Activated T-helper 17 cell treated with anti-CD3 and anti-CD28 coated beads, Interleukin-2, amount 50 U/mL, for 72 hours (primary cell): ENCODE results near the gene BMPR1A. TPM values are rescaled to one million over a fixed set of nuclear protein-coding genes. Genes with fewer than 3 reads are reported as not detected.

Experiments used
- ATAC-seq: fragments of 150-1000 bp; cut with Tn5 transposase; replicated peaks from 2 replicates; pipeline ENCODE4 v1.10.0; 2021; ENCODE audit warnings: mild to moderate bottlenecking, moderate library complexity
- H3K27ac Mint-ChIP-seq: one replicate; pipeline ENCODE4 v1.8.0; 2022; ENCODE audit warnings: mixed read lengths
- H3K27me3 Mint-ChIP-seq: one replicate; pipeline ENCODE4 v1.8.0; 2022; ENCODE audit warnings: mixed read lengths
- H3K36me3 Mint-ChIP-seq: one replicate; pipeline ENCODE4 v1.8.0; 2022; ENCODE audit warnings: low read depth, mild to moderate bottlenecking, mixed read lengths
- H3K4me1 Mint-ChIP-seq: one replicate; pipeline ENCODE4 v1.8.0; 2022; ENCODE audit warnings: mixed read lengths
- H3K4me3 Mint-ChIP-seq: one replicate; pipeline ENCODE4 v1.8.0; 2022; ENCODE audit warnings: mild to moderate bottlenecking, mixed read lengths
- H3K9me3 Mint-ChIP-seq: one replicate; pipeline ENCODE4 v1.8.0; 2022; ENCODE audit warnings: mixed read lengths
- total RNA-seq, 2 donors: library from RNA; stranded (reverse); gene quantifications; one replicate each; pipeline ENCODE4 v1.2.3, GENCODE V29; 2022

Gene BMPR1A
- total RNA-seq, 2 donors from 2014 or later: 11.1 to 14.4 TPM

- Mint-ChIP-seq H3K27me3 (no peaks in the 10 kb centered on the region), H3K4me1 (peaks cover 9% of the 10 kb centered on the region), H3K9me3 (no peaks in the 10 kb centered on the region), H3K27ac (no peak overlapping the region), H3K4me3 (no peak overlapping the region), H3K36me3 (no peaks in the 10 kb centered on the region)
- ATAC-seq: no peak
Observed at GRCh38 chr10:86795353-86795752, 38.9 kb downstream of the BMPR1A start.

GRCh38 chr10:86798025-86798424, 41.6 kb downstream of the BMPR1A start:
- peaks cover 16% of the 10 kb centered on the region for H3K4me1 Mint-ChIP-seq
- H3K4me3 Mint-ChIP-seq: no peak overlapping the region
- H3K36me3 Mint-ChIP-seq: no peaks in the 10 kb centered on the region
- no peak for ATAC-seq
- H3K27ac Mint-ChIP-seq: no peak overlapping the region
- no peaks in the 10 kb centered on the region for H3K27me3 Mint-ChIP-seq
- H3K9me3 Mint-ChIP-seq: no peaks in the 10 kb centered on the region

- H3K4me1 Mint-ChIP-seq: peaks cover 16% of the 10 kb centered on the region
- peak overlapping the region; percentile 3 for H3K4me3 Mint-ChIP-seq
- H3K27ac Mint-ChIP-seq: no peak overlapping the region
- H3K9me3 Mint-ChIP-seq: no peaks in the 10 kb centered on the region
- ATAC-seq: peak; percentile 44
- no peaks in the 10 kb centered on the region for H3K36me3 Mint-ChIP-seq
- no peaks in the 10 kb centered on the region for H3K27me3 Mint-ChIP-seq
Observed at GRCh38 chr10:86798611-86799010, 42.2 kb downstream of the BMPR1A start.

- H3K27ac Mint-ChIP-seq: no peak overlapping the region
- no peak overlapping the region for H3K4me3 Mint-ChIP-seq
- peaks cover 16% of the 10 kb centered on the region for H3K4me1 Mint-ChIP-seq
- H3K36me3 Mint-ChIP-seq: no peaks in the 10 kb centered on the region
- no peaks in the 10 kb centered on the region for H3K9me3 Mint-ChIP-seq
- no peaks in the 10 kb centered on the region for H3K27me3 Mint-ChIP-seq
- no peak for ATAC-seq
Observed at GRCh38 chr10:86799188-86799845, 42.9 kb downstream of the BMPR1A start.

- no peak overlapping the region for H3K4me3 Mint-ChIP-seq
- H3K36me3 Mint-ChIP-seq: no peaks in the 10 kb centered on the region
- no peak overlapping the region for H3K27ac Mint-ChIP-seq
- H3K9me3 Mint-ChIP-seq: no peaks in the 10 kb centered on the region
- peaks cover 16% of the 10 kb centered on the region for H3K4me1 Mint-ChIP-seq
- ATAC-seq: no peak
- no peaks in the 10 kb centered on the region for H3K27me3 Mint-ChIP-seq
Observed at GRCh38 chr10:86801995-86802394, 45.6 kb downstream of the BMPR1A start.

- H3K27me3 Mint-ChIP-seq: no peaks in the 10 kb centered on the region
- H3K27ac Mint-ChIP-seq: no peak overlapping the region
- no peak for ATAC-seq
- H3K9me3 Mint-ChIP-seq: no peaks in the 10 kb centered on the region
- H3K4me1 Mint-ChIP-seq: peaks cover 14% of the 10 kb centered on the region
- H3K36me3 Mint-ChIP-seq: no peaks in the 10 kb centered on the region
- H3K4me3 Mint-ChIP-seq: no peak overlapping the region
Observed at GRCh38 chr10:86802473-86803108, 46.2 kb downstream of the BMPR1A start.

- no peak for ATAC-seq
- Mint-ChIP-seq H3K4me1 (peaks cover 13% of the 10 kb centered on the region), H3K36me3 (no peaks in the 10 kb centered on the region), H3K9me3 (no peaks in the 10 kb centered on the region), H3K4me3 (no peak overlapping the region), H3K27me3 (no peaks in the 10 kb centered on the region), H3K27ac (no peak overlapping the region)
Observed at GRCh38 chr10:86803156-86803555, 46.7 kb downstream of the BMPR1A start.

- Mint-ChIP-seq H3K36me3 (peaks cover 6% of the 10 kb centered on the region), H3K27ac (no peak overlapping the region), H3K4me3 (no peak overlapping the region), H3K9me3 (no peaks in the 10 kb centered on the region), H3K4me1 (peaks cover 7% of the 10 kb centered on the region), H3K27me3 (no peaks in the 10 kb centered on the region)
- no peak for ATAC-seq
Observed at GRCh38 chr10:86804805-86805204, 48.4 kb downstream of the BMPR1A start.

GRCh38 chr10:86813101-86813500, 56.7 kb downstream of the BMPR1A start:
- ATAC-seq: no peak
- H3K27ac Mint-ChIP-seq: no peak overlapping the region
- H3K9me3 Mint-ChIP-seq: no peaks in the 10 kb centered on the region
- no peaks in the 10 kb centered on the region for H3K27me3 Mint-ChIP-seq
- H3K36me3 Mint-ChIP-seq: peaks cover 6% of the 10 kb centered on the region
- H3K4me1 Mint-ChIP-seq: no peaks in the 10 kb centered on the region
- no peak overlapping the region for H3K4me3 Mint-ChIP-seq

- Mint-ChIP-seq H3K9me3 (no peaks in the 10 kb centered on the region), H3K4me1 (no peaks in the 10 kb centered on the region), H3K36me3 (peaks cover 6% of the 10 kb centered on the region), H3K27ac (no peak overlapping the region), H3K27me3 (no peaks in the 10 kb centered on the region), H3K4me3 (no peak overlapping the region)
- ATAC-seq: no peak
Observed at GRCh38 chr10:86813982-86814381, 57.6 kb downstream of the BMPR1A start.

GRCh38 chr10:86815035-86815617, 58.7 kb downstream of the BMPR1A start:
- Mint-ChIP-seq H3K36me3 (no peaks in the 10 kb centered on the region), H3K27ac (no peak overlapping the region), H3K4me1 (no peaks in the 10 kb centered on the region), H3K4me3 (no peak overlapping the region), H3K27me3 (no peaks in the 10 kb centered on the region), H3K9me3 (no peaks in the 10 kb centered on the region)
- no peak for ATAC-seq

GRCh38 chr10:86815640-86816039, 59.2 kb downstream of the BMPR1A start:
- no peak overlapping the region for H3K4me3 Mint-ChIP-seq
- no peaks in the 10 kb centered on the region for H3K9me3 Mint-ChIP-seq
- H3K27me3 Mint-ChIP-seq: no peaks in the 10 kb centered on the region
- no peaks in the 10 kb centered on the region for H3K36me3 Mint-ChIP-seq
- no peaks in the 10 kb centered on the region for H3K4me1 Mint-ChIP-seq
- H3K27ac Mint-ChIP-seq: no peak overlapping the region
- no peak for ATAC-seq

- Mint-ChIP-seq H3K4me3 (no peak overlapping the region), H3K4me1 (no peaks in the 10 kb centered on the region), H3K36me3 (no peaks in the 10 kb centered on the region), H3K9me3 (no peaks in the 10 kb centered on the region), H3K27ac (no peak overlapping the region), H3K27me3 (no peaks in the 10 kb centered on the region)
- ATAC-seq: no peak
Observed at GRCh38 chr10:86817246-86817645, 60.8 kb downstream of the BMPR1A start.

GRCh38 chr10:86819567-86819966, 63.1 kb downstream of the BMPR1A start:
- H3K27me3 Mint-ChIP-seq: no peaks in the 10 kb centered on the region
- no peaks in the 10 kb centered on the region for H3K9me3 Mint-ChIP-seq
- H3K27ac Mint-ChIP-seq: no peak overlapping the region
- H3K4me3 Mint-ChIP-seq: no peak overlapping the region
- ATAC-seq: no peak
- H3K36me3 Mint-ChIP-seq: no peaks in the 10 kb centered on the region
- no peaks in the 10 kb centered on the region for H3K4me1 Mint-ChIP-seq

GRCh38 chr10:86820509-86820908, 64.1 kb downstream of the BMPR1A start:
- Mint-ChIP-seq H3K4me3 (no peak overlapping the region), H3K4me1 (no peaks in the 10 kb centered on the region), H3K27me3 (no peaks in the 10 kb centered on the region), H3K36me3 (no peaks in the 10 kb centered on the region), H3K27ac (no peak overlapping the region), H3K9me3 (no peaks in the 10 kb centered on the region)
- no peak for ATAC-seq
